ENCODE data around the gene MATN1. TPM values are rescaled to one million over a fixed set of nuclear protein-coding genes. Genes with fewer than 3 reads are reported as not detected.

Gene MATN1
- polyA plus RNA-seq, 3 donors: 0.07 TPM; not detected in 2

- no peak overlapping the region for H2AFZ ChIP-seq (ENCODE audit: insufficient read depth, low read depth, low read length, poor library complexity, severe bottlenecking)
- intact Hi-C loops (cut with micrococcal nuclease): loop anchor here (5.0 to 10.0 kb wide), 3 partner anchors 198 to 1680 kb away; partner anchors contain the start of gene BSDC1 (in 1 of the 2)
- no peaks in the 10 kb centered on the region for H3K79me2 ChIP-seq (ENCODE audit: insufficient read depth, low read length)
- no peaks in the 10 kb centered on the region for H3K36me3 ChIP-seq (replicated peaks in 1 of 2; ENCODE audit: control insufficient read depth in 1 of 2, insufficient read depth in 2 of 2, low read length in 2 of 2)
- Mint-ChIP-seq H3K4me1 (peaks cover 12% of the 10 kb centered on the region), H3K27me3 (ENCODE audit: low read depth in 3 of 3) (peaks cover 6 to 13% (median 9%) of the 10 kb centered on the region in 3 donors), H3K4me3 (no peak overlapping the region), H3K36me3 (no peaks in the 10 kb centered on the region), H3K9me3 (peaks cover 3 to 12% (median 11%) of the 10 kb centered on the region in 7 donors), H3K27ac (peak overlapping the region in 2 of 7 donors; percentile 25 to 45)
- WGBS (ENCODE audit: insufficient coverage): 93% methylated on average over 3 of the region's 8 CpGs
- no peak overlapping the region for H3K4me2 ChIP-seq (replicated peaks; ENCODE audit: extremely low read depth, low read length, poor library complexity, severe bottlenecking)
- TF ChIP-seq, protein P1, sequence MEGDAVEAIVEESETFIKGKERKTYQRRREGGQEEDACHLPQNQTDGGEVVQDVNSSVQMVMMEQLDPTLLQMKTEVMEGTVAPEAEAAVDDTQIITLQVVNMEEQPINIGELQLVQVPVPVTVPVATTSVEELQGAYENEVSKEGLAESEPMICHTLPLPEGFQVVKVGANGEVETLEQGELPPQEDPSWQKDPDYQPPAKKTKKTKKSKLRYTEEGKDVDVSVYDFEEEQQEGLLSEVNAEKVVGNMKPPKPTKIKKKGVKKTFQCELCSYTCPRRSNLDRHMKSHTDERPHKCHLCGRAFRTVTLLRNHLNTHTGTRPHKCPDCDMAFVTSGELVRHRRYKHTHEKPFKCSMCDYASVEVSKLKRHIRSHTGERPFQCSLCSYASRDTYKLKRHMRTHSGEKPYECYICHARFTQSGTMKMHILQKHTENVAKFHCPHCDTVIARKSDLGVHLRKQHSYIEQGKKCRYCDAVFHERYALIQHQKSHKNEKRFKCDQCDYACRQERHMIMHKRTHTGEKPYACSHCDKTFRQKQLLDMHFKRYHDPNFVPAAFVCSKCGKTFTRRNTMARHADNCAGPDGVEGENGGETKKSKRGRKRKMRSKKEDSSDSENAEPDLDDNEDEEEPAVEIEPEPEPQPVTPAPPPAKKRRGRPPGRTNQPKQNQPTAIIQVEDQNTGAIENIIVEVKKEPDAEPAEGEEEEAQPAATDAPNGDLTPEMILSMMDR (IDR thresholded peaks at IDR 0.05): no peak
- H4K20me1 ChIP-seq (ENCODE audit: insufficient read depth, low read length): peaks cover 4% of the 10 kb centered on the region
- no peak overlapping the region for H3K9ac ChIP-seq (ENCODE audit: insufficient read depth, low read length, poor library complexity, severe bottlenecking)
- no peak for DNase-seq
- no peak overlapping the region for H3K4me3 ChIP-seq (replicated peaks in 1 of 3; ENCODE audit: low read depth in 2 of 3, low read length in 3 of 3)
- H3K27me3 ChIP-seq (ENCODE audit: control insufficient read depth in 2 of 2, insufficient read depth in 2 of 2, low read length in 2 of 2): no peaks in the 10 kb centered on the region
- H3K9me3 ChIP-seq (replicated peaks in 1 of 2; ENCODE audit: control insufficient read depth in 1 of 2, insufficient read depth in 1 of 2, low read length in 2 of 2): peaks cover 0 to 12% of the 10 kb centered on the region in 2 donors
- H3K27ac ChIP-seq (ENCODE audit: low read depth in 1 of 2, low read length in 2 of 2): no peak overlapping the region
- H3K4me1 ChIP-seq (ENCODE audit: control insufficient read depth in 1 of 2, insufficient read depth in 2 of 2, low read length in 2 of 2): peaks cover 16 to 18% of the 10 kb centered on the region in 2 donors
These were observed 8.8 kb downstream of the MATN1 start for GRCh38 chr1:30714536-30715090.

- H3K27me3 Mint-ChIP-seq (ENCODE audit: low read depth in 3 of 3): peaks cover 7 to 16% (median 9%) of the 10 kb centered on the region in 3 donors
- Histone ChIP-seq H3K27ac (ENCODE audit: low read depth in 1 of 2, low read length in 2 of 2) (no peak overlapping the region), H3K9me3 (replicated peaks in 1 of 2; ENCODE audit: control insufficient read depth in 1 of 2, insufficient read depth in 1 of 2, low read length in 2 of 2) (peaks cover 0 to 12% of the 10 kb centered on the region in 2 donors), H2AFZ (ENCODE audit: insufficient read depth, low read depth, low read length, poor library complexity, severe bottlenecking) (no peak overlapping the region), H4K20me1 (ENCODE audit: insufficient read depth, low read length) (no peaks in the 10 kb centered on the region), H3K4me1 (ENCODE audit: control insufficient read depth in 1 of 2, insufficient read depth in 2 of 2, low read length in 2 of 2) (peaks cover 10 to 12% of the 10 kb centered on the region in 2 donors), H3K27me3 (ENCODE audit: control insufficient read depth in 2 of 2, insufficient read depth in 2 of 2, low read length in 2 of 2) (no peaks in the 10 kb centered on the region), H3K36me3 (replicated peaks in 1 of 2; ENCODE audit: control insufficient read depth in 1 of 2, insufficient read depth in 2 of 2, low read length in 2 of 2) (no peaks in the 10 kb centered on the region), H3K4me2 (replicated peaks; ENCODE audit: extremely low read depth, low read length, poor library complexity, severe bottlenecking) (no peak overlapping the region), H3K4me3 (replicated peaks in 1 of 3; ENCODE audit: low read depth in 2 of 3, low read length in 3 of 3) (no peak overlapping the region), H3K79me2 (ENCODE audit: insufficient read depth, low read length) (no peaks in the 10 kb centered on the region), H3K9ac (ENCODE audit: insufficient read depth, low read length, poor library complexity, severe bottlenecking) (no peak overlapping the region)
- H3K4me3 Mint-ChIP-seq: no peak overlapping the region
- intact Hi-C loops (cut with micrococcal nuclease): loop anchor here in 1 of 2 donors (10.0 kb wide), 1 partner anchor 1681 kb away; the partner anchor contains the start of gene BSDC1
- peaks cover 8% of the 10 kb centered on the region for H3K4me1 Mint-ChIP-seq
- no peaks in the 10 kb centered on the region for H3K36me3 Mint-ChIP-seq
- 72% methylated on average over 2 of the region's 4 CpGs for WGBS (ENCODE audit: insufficient coverage)
- DNase-seq: no peak
- peaks cover 3 to 12% (median 11%) of the 10 kb centered on the region in 7 donors for H3K9me3 Mint-ChIP-seq
- TF ChIP-seq, protein P1 (IDR thresholded peaks at IDR 0.05): no peak
- H3K27ac Mint-ChIP-seq: peak overlapping the region in 1 of 7 donors; percentile 78
These were observed 9.4 kb downstream of the MATN1 start for GRCh38 chr1:30714025-30714424.

All from CD14-positive monocyte (primary cell).